ENCODE measurements around the gene C4orf50. TPM values are rescaled to one million over a fixed set of nuclear protein-coding genes. Genes with fewer than 3 reads are reported as not detected.

Gene C4orf50
- total and polyA plus RNA-seq, 12 donors: 0.08 to 1.4 (median 0.56) TPM; not detected in 4

DNA sequence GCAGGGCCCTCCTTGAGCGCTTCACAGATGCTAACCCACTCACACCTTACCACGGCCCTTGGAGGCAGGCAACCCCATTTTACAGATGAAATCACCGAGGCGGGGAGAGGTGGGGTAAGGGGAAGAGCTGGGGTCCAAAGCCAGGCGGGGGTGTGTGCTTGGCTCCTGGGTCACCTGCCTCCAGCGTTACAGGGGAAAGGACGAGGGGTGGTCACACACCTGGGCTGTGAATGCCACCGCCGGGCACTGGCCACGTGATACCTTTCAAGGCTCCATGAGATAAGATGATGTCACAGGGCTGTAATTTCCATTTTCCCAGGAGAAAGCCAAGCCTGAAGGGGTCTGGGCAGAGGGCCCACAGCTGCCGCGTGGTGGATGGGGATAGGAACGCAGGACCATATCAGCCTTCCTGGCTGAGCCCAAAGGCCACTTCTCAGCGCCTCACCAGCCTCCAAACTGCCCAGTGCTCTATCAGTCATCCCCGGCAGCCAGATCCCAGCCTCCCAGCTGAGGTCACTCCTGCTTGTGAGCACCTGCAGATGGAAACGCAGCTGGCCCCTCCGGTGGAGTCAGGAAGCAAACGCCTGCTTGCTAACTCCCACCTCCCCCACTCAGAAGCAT is 62.9 kb downstream of the C4orf50 start:
- intact Hi-C loops (cut with DNase I): no loop called here
- no peaks in the 10 kb centered on the region for H3K9me3 ChIP-seq (replicated peaks in 1 of 3)
- H3K4me1 ChIP-seq (replicated peaks in 1 of 2): peaks cover 0 to 5% of the 10 kb centered on the region in 2 donors
- TF ChIP-seq, protein P1, sequence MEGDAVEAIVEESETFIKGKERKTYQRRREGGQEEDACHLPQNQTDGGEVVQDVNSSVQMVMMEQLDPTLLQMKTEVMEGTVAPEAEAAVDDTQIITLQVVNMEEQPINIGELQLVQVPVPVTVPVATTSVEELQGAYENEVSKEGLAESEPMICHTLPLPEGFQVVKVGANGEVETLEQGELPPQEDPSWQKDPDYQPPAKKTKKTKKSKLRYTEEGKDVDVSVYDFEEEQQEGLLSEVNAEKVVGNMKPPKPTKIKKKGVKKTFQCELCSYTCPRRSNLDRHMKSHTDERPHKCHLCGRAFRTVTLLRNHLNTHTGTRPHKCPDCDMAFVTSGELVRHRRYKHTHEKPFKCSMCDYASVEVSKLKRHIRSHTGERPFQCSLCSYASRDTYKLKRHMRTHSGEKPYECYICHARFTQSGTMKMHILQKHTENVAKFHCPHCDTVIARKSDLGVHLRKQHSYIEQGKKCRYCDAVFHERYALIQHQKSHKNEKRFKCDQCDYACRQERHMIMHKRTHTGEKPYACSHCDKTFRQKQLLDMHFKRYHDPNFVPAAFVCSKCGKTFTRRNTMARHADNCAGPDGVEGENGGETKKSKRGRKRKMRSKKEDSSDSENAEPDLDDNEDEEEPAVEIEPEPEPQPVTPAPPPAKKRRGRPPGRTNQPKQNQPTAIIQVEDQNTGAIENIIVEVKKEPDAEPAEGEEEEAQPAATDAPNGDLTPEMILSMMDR (IDR thresholded peaks at IDR 0.05): no peak
- no peak for TF ChIP-seq POLR2A (IDR thresholded peaks at IDR 0.05)
- WGBS, 4 donors: 52 to 59% (median 54%) methylated on average over 15 to 18 of the region's 18 CpGs
- no peak overlapping the region for H3K27ac ChIP-seq
- H3K4me3 ChIP-seq: no peak overlapping the region
- H3K36me3 ChIP-seq (replicated peaks in 1 of 2): no peaks in the 10 kb centered on the region
- H3K27me3 ChIP-seq: peaks cover 2% of the 10 kb centered on the region
- DNase-seq: peak in 1 of 7 donors; percentile 63

DNA sequence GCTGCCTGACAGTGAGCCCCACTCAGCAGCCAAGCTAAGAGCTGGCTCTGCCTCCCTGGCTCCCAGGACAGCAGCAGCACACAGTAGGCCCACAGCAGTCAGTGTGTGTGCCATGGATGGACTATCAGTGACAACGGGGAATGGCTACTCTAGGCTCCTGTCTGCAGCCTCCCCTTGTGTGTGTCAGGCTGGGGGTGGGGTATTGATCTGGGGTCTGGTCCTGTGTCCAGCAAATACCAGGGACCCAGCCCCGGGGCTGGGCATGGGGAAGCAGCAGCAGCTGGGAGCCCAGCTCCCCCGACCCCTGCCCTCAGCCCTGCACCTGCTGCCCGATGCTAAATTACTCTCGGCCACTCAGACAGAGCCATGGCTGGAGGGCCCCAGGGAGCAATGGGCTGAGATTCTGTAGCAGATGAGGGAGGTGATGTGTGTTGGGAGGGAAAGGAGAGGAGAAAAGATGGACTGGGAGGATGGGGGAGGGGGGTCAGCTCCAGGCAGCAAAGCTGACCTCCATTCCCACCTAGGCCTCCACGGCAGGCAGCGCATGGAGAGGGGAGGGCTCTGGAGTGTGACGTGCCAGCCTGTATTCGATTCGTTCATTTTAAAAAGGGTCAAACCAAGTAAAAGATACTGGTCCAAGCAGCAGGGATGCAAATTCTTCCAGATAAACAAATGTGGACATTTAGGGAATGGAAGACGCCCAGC is 64.0 kb downstream of the C4orf50 start:
- H3K27me3 ChIP-seq: no peaks in the 10 kb centered on the region
- WGBS, 4 donors: 73 to 88% (median 86%) methylated on average over 8 to 11 of the region's 11 CpGs
- H3K4me1 ChIP-seq (replicated peaks in 1 of 2): peaks cover 0 to 5% of the 10 kb centered on the region in 2 donors
- no peak for TF ChIP-seq POLR2A (IDR thresholded peaks at IDR 0.05)
- TF ChIP-seq, protein P1 (IDR thresholded peaks at IDR 0.05): no peak
- H3K27ac ChIP-seq: no peak overlapping the region
- no peaks in the 10 kb centered on the region for H3K9me3 ChIP-seq (replicated peaks in 1 of 3)
- DNase-seq: no peak
- intact Hi-C loops (cut with DNase I): no loop called here
- H3K36me3 ChIP-seq (replicated peaks in 1 of 2): no peaks in the 10 kb centered on the region
- H3K4me3 ChIP-seq: no peak overlapping the region

DNA sequence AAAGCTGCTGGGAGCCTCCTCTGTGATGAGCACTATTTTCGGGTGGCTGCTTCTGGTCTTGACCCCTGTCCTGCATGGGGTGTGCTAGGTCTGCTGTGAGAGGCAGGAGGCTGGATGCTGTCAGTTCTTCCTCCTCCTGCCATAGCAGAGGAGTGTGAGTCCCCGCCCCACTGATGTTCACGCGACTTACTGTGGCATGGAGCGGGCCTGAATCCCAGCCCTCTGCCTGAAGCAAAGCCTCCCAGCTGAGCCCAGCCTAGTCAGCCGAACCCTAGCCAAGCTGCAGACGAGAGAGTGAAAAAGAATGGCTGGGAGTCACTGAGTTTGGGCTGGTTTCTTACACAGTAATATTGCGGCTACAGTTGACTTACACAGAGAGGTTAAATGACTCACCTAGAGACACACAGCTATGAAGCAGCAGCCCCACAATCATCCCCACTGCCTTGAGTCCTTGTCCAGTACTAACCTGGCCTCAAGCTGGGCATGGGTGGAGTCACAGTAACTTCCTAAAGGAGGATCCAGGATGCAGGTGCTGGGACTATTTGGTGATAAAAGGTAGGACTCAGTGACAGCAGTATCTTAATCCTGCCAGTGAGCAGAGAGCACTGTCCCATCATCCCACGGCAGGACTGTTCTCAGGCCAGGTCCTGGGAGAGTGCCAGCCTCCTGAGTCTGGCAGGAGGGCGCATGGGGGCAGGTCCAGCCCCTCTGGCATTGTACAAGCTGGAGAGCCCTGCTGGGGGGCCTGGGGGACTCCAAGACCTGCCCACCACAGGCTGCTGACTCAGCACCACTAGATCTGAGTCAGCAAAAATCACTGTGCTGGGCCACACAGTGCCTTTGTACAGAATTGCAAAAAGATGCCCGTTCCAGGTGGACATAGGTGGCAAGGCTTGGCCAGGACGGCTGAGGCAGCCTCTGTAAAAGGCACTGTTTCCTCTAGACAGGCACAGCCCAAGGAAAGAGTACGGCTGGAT is 65.0 kb downstream of the C4orf50 start:
- no peaks in the 10 kb centered on the region for H3K27me3 ChIP-seq
- no peak overlapping the region for H3K4me3 ChIP-seq
- intact Hi-C loops (cut with DNase I): no loop called here
- no peaks in the 10 kb centered on the region for H3K36me3 ChIP-seq (replicated peaks in 1 of 2)
- TF ChIP-seq, protein P1 (IDR thresholded peaks at IDR 0.05): no peak
- TF ChIP-seq POLR2A (IDR thresholded peaks at IDR 0.05): no peak
- no peak for DNase-seq
- no peaks in the 10 kb centered on the region for H3K9me3 ChIP-seq (replicated peaks in 1 of 3)
- peaks cover 0 to 5% of the 10 kb centered on the region in 2 donors for H3K4me1 ChIP-seq (replicated peaks in 1 of 2)
- 64 to 87% (median 81%) methylated on average over 6 to 13 of the region's 13 CpGs for WGBS, 4 donors
- no peak overlapping the region for H3K27ac ChIP-seq
